ACHN (cell line): Measurements from ENCODE around the gene CYP4F2.
"Not testable (repeated sequence)": the region's sequence is repeated elsewhere in the genome, so short reads cannot be mapped to it uniquely, and the experiment has no call there.

Experiments used
- DNase-seq: peaks from one replicate; pipeline ENCODE4 v3.0.0-alpha.2; 2015
- in situ Hi-C: cut with HindIII; loops from 2 replicates; pipeline ENCODE4 v1.10.0; 2017; ENCODE audit warnings: low sequenced_read_pairs, low pct_ligation_motif_present, low pct_unique_long_range_greater_than_20kb

The CYP4F2 gene

GRCh38 chr19:15831626-15832025 is 66.2 kb downstream of the CYP4F2 start:
- no peak for DNase-seq
- in situ Hi-C loops: no loop called here

- in situ Hi-C loops: no loop called here
- DNase-seq: no peak
Measured at GRCh38 chr19:15829786-15830185, 68.1 kb downstream of the CYP4F2 start.

- in situ Hi-C loops: no loop called here
- no peak for DNase-seq
Measured at GRCh38 chr19:15829306-15829698, 68.6 kb downstream of the CYP4F2 start.

- in situ Hi-C loops, DNase-seq: not testable (repeated sequence)
Measured at GRCh38 chr19:15828611-15829305, 69.1 kb downstream of the CYP4F2 start.

- in situ Hi-C loops: no loop called here
- DNase-seq: no peak
Measured at GRCh38 chr19:15828121-15828610, 69.7 kb downstream of the CYP4F2 start.
